ENCODE results near the gene EFCC1. TPM values are rescaled to one million over a fixed set of nuclear protein-coding genes. Genes with fewer than 3 reads are reported as not detected.

The EFCC1 gene
- total and polyA plus RNA-seq, 2 donors from 2014 or later: 2.4 to 3.7 TPM

DNA sequence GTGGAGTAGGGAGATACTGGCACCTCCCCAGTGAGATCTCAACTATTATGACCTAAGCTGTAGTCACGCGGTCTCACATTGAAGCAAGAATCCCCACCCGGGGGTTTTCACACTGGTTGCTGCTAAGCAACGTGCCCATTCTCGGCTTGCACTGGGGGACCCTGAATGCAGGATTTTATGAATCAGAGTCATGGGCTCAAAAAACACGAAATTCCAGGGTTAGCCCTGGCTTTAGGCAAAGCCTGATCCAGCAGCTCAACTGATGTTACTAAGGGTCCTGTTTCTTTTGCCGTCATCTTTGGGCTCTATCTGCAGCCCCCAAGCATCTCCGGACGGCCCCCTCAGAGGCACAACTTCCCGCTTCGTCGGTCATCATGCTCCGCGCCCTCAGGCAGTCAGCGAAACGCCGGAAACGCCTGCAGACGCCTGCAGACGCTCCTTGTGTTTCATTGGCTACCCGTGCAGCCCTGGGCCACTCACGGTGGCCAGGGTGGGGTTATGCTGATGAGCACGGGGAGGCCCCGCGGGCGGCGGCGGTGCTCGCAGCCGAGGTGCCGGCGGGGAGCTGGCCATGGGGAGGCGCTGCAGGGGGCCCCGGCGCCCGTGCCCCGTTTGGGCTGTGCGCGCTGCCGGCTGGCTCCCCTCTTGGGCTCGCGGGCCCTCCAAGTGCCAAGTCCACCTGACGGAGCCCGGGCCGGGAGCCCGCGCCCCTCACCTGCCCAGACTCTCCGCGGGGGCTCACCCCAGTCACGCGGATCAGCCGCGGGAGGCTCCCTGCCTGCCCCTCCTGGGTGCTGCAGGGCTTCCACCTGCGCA, 25.8 kb downstream of the EFCC1 start:
- Histone ChIP-seq H3K4me1 (ENCODE audit: control insufficient read depth in 2 of 3, insufficient read depth in 2 of 3, low read depth in 1 of 3, low read length in 3 of 3) (peaks cover 0 to 8% (median 5%) of the 10 kb centered on the region in 3 donors), H3K4me3 (ENCODE audit: low read length in 3 of 3) (peak overlapping the region; percentile 54 to 58 (median 54)), H3K27ac (ENCODE audit: low read depth in 2 of 2, low read length in 2 of 2) (peak overlapping the region in 1 of 2 donors; percentile 9), H3K27me3 (ENCODE audit: control insufficient read depth, insufficient read depth, low read length) (no peaks in the 10 kb centered on the region), H3K9ac (ENCODE audit: low read length in 3 of 3) (peak overlapping the region in 2 of 3 donors; percentile 34 to 57), H3K36me3 (ENCODE audit: control insufficient read depth in 2 of 3, insufficient read depth in 3 of 3, low read length in 3 of 3) (no peaks in the 10 kb centered on the region), H3K9me3 (ENCODE audit: control insufficient read depth in 2 of 3, insufficient read depth in 1 of 3, low read length in 3 of 3) (no peaks in the 10 kb centered on the region)
- DNase-seq (peak; percentile 93 to 97 (median 96)), FAIRE-seq (no peak)
- intact Hi-C loops (cut with DNase I): no loop called here
- TF ChIP-seq, protein P1, sequence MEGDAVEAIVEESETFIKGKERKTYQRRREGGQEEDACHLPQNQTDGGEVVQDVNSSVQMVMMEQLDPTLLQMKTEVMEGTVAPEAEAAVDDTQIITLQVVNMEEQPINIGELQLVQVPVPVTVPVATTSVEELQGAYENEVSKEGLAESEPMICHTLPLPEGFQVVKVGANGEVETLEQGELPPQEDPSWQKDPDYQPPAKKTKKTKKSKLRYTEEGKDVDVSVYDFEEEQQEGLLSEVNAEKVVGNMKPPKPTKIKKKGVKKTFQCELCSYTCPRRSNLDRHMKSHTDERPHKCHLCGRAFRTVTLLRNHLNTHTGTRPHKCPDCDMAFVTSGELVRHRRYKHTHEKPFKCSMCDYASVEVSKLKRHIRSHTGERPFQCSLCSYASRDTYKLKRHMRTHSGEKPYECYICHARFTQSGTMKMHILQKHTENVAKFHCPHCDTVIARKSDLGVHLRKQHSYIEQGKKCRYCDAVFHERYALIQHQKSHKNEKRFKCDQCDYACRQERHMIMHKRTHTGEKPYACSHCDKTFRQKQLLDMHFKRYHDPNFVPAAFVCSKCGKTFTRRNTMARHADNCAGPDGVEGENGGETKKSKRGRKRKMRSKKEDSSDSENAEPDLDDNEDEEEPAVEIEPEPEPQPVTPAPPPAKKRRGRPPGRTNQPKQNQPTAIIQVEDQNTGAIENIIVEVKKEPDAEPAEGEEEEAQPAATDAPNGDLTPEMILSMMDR (IDR thresholded peaks at IDR 0.05; ENCODE audit: borderline replicate concordance, extremely low read depth, insufficient read depth): peak; percentile 57

DNA sequence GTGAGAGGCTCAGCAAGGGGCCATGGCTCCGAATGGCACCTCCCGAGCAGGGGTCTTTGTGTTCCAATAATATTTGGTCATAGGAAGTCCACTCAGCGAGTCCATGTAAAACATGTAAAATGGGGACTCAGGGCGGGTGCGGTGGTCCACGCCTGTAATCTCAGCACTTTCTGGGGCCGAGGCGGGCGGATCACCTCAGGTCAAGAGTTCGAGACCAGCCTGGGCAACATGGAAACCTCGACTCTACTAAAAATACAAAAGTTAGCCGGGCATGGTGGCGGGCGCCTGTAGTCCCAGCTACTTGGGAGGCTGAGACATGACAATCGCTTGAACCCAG, 26.4 kb downstream of the EFCC1 start:
- H3K4me3 ChIP-seq (ENCODE audit: low read length in 3 of 3): peak overlapping the region in 2 of 3 donors; percentile 44 to 58
- peaks cover 0 to 8% (median 5%) of the 10 kb centered on the region in 3 donors for H3K4me1 ChIP-seq (ENCODE audit: control insufficient read depth in 2 of 3, insufficient read depth in 2 of 3, low read depth in 1 of 3, low read length in 3 of 3)
- DNase-seq (no peak), FAIRE-seq (no peak)
- H3K27ac ChIP-seq (ENCODE audit: low read depth in 2 of 2, low read length in 2 of 2): no peak overlapping the region
- intact Hi-C loops (cut with DNase I): no loop called here
- H3K27me3 ChIP-seq (ENCODE audit: control insufficient read depth, insufficient read depth, low read length): no peaks in the 10 kb centered on the region
- TF ChIP-seq, protein P1 (IDR thresholded peaks at IDR 0.05; ENCODE audit: borderline replicate concordance, extremely low read depth, insufficient read depth): no peak
- H3K9me3 ChIP-seq (ENCODE audit: control insufficient read depth in 2 of 3, insufficient read depth in 1 of 3, low read length in 3 of 3): no peaks in the 10 kb centered on the region
- H3K9ac ChIP-seq (ENCODE audit: low read length in 3 of 3): peak overlapping the region in 2 of 3 donors; percentile 32 to 34
- no peaks in the 10 kb centered on the region for H3K36me3 ChIP-seq (ENCODE audit: control insufficient read depth in 2 of 3, insufficient read depth in 3 of 3, low read length in 3 of 3)

DNA sequence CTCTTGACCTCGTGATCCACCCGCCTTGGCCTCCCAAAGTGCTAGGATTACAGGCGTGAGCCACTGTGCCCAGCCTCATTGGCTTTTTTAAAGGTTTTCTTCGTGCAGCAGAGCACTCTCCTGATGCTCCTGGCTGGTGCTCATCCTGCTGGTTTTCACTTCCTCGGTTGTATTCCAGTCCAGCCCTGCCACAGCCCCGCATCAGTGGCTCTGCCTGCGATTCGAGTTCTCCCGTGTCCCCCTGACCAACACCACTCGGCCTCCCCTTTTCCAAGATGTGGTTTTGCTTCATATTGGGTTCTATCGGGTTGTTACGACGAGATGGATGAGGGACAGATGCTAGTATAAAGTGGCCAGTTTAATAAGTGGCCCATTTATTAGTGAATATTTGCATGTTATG, 27.8 kb downstream of the EFCC1 start:
- Histone ChIP-seq H3K9me3 (ENCODE audit: control insufficient read depth in 2 of 3, insufficient read depth in 1 of 3, low read length in 3 of 3) (no peaks in the 10 kb centered on the region), H3K4me1 (ENCODE audit: control insufficient read depth in 2 of 3, insufficient read depth in 2 of 3, low read depth in 1 of 3, low read length in 3 of 3) (peaks cover 0 to 8% (median 5%) of the 10 kb centered on the region in 3 donors), H3K9ac (ENCODE audit: low read length in 3 of 3) (no peak overlapping the region), H3K36me3 (ENCODE audit: control insufficient read depth in 2 of 3, insufficient read depth in 3 of 3, low read length in 3 of 3) (no peaks in the 10 kb centered on the region), H3K27ac (ENCODE audit: low read depth in 2 of 2, low read length in 2 of 2) (no peak overlapping the region), H3K4me3 (ENCODE audit: low read length in 3 of 3) (no peak overlapping the region), H3K27me3 (ENCODE audit: control insufficient read depth, insufficient read depth, low read length) (no peaks in the 10 kb centered on the region)
- FAIRE-seq (no peak), DNase-seq (peak in 1 of 5 donors; percentile 24)
- TF ChIP-seq, protein P1 (IDR thresholded peaks at IDR 0.05; ENCODE audit: borderline replicate concordance, extremely low read depth, insufficient read depth): no peak
- intact Hi-C loops (cut with DNase I): no loop called here
